Stimulated activated naive CD8-positive, alpha-beta T cell treated with anti-CD3 and anti-CD28 coated beads, Interleukin-15, amount 100 ng/mL, for 72 hours (primary cell): ENCODE results near the gene SELENOO.

Experiments used
- ATAC-seq: fragments of 150-1000 bp; cut with Tn5 transposase; 2 replicates; pipeline ENCODE4 v1.10.0; 2021; ENCODE audit warnings: mild to moderate bottlenecking, moderate library complexity
- DNase-seq, 2 donors: peaks; one replicate each; pipeline ENCODE4 v3.0.0; 2021 to 2022
- H3K27ac Mint-ChIP-seq, 2 donors: one replicate each; pipeline ENCODE4 v1.8.0; 2022; ENCODE audit warnings: mild to moderate bottlenecking in 2 of 2, mixed read lengths in 2 of 2, moderate library complexity in 2 of 2
- H3K27me3 Mint-ChIP-seq: one replicate; pipeline ENCODE4 v1.8.0; 2022; ENCODE audit warnings: mixed read lengths
- H3K4me1 Mint-ChIP-seq: one replicate; pipeline ENCODE4 v1.8.0; 2022; ENCODE audit warnings: mild to moderate bottlenecking, mixed read lengths
- H3K4me3 Mint-ChIP-seq, 2 donors: one replicate each; pipeline ENCODE4 v1.8.0; 2022; ENCODE audit warnings: mild to moderate bottlenecking in 2 of 2, mixed read lengths in 2 of 2, moderate library complexity in 1 of 2
- H3K9me3 Mint-ChIP-seq, 2 donors: one replicate each; pipeline ENCODE4 v1.8.0; 2022; ENCODE audit warnings: mixed read lengths in 2 of 2

The SELENOO gene

DNA sequence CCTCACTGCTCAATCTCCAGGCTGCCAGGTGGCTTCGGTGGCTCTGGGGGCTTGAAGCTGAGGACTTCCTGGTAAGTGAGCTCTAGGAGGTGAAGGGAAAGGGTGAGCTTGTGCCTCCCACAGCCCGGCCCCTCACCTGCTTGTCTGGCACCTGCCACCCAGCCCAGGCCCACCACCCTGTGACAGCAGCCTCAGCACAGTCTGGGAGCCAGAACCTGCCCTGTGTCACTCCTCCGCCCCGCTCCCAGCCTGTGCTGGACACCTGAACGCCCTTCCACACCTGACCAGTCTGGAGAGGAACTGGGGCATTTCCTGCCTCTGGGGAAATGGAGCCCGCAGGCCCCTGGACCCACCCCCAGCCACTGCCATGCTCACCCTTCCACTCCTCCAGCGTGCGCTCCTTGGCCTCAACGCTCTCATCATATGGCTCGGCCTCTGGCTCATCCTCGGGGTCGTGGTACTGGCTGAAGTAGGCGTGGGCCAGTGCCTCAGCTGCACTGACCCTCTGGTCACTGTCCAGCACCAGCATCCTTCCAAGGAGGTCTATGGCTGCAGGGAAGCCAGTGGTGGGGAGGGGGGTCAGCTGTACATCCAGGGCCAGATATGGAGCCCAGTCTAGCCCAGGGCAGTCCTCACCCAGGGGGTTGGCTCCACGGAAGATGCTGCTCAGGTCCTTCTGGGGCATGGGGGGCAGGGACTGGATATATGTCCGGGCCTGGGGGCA is 64.3 kb downstream of the SELENOO start:
- Mint-ChIP-seq H3K4me1 (peaks cover 34% of the 10 kb centered on the region), H3K27me3 (peaks cover 62% of the 10 kb centered on the region), H3K4me3 (no peak overlapping the region), H3K9me3 (no peaks in the 10 kb centered on the region), H3K27ac (no peak overlapping the region)
- DNase-seq (no peak), ATAC-seq (no peak)

DNA sequence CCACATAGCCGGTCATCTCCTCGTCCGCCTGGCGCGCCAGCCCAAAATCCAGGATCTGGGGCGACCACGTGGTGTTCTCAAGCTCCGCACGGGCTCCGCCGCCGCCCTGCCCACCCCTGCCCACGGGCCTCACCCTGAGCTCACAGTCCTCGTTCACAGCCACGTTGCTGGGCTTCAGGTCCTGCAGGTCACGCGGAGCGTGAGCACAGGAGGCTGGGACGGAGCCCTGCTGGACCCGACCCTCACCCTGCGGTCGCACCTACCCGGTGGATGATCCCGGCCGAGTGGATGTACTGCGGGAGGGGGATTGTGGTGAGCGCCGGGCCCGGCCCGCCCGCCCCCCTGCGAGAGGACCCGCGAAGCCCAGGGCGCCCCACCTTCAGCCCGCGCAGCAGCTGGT is 66.2 kb downstream of the SELENOO start:
- ATAC-seq (no peak), DNase-seq (no peak)
- Mint-ChIP-seq H3K4me1 (peaks cover 42% of the 10 kb centered on the region), H3K4me3 (no peak overlapping the region), H3K27ac (no peak overlapping the region), H3K27me3 (peaks cover 51% of the 10 kb centered on the region), H3K9me3 (no peaks in the 10 kb centered on the region)
